ENCODE data around the gene ZNF492.
A peak's percentile ranks its signal among the peaks of the same experiment; 100 is the strongest.

The ZNF492 gene

GRCh38 chr19:22633706-22634449 lies at the start of gene ZNF492:
Gene ZNF492, plus strand, starts transcription at chr19:22634324. Its CDS starts 19,076 bp downstream, at chr19:22653400.
- peak in 55 of 56 donors; percentile 15 to 93 (median 81) for DNase-seq

DNA sequence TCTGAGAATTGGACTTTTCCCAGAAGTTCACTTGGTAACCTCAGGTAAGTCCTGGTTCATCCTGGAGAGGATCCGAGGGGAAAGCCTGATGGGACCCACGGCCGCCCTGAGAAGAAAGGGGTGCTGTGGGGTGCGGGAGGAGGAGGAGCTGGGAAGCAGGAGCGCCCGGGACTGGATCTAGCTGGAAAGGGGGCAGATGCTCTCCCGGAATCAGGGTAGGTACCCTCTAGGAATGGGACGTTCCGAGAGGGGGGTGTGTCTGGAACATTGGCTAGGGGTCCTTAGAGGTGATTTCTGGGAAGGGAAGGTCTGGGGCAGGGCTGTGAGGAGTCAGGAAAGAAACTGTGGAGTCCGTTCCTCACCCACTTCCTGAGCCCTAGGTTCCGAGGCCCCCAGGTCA lies 38.7 kb upstream of the ZNF492 start:
- DNase-seq: no peak

DNA sequence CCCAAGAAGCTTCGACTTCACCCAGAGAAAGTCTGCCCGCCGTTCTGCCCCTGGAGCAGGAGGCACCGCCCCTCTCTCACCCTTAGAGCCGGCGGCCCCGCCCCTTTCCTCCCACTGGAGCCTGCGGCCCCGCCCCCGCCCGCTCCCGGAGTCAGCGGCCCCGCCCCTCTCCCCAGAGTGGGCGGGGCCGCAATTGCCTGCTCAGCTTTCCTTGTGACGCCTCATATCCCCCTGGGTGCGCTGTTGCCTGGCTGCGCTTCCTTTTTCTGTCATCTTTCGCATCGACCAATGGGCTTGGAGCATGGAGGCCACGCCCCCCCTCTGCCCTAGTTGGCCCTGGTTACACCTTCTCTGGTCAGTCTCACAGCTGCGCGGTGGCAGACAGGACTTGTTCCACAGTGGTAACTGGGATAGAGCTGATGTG lies 38.2 kb upstream of the ZNF492 start:
- DNase-seq: peak in 12 of 56 donors; percentile 4 to 70 (median 30)

DNA sequence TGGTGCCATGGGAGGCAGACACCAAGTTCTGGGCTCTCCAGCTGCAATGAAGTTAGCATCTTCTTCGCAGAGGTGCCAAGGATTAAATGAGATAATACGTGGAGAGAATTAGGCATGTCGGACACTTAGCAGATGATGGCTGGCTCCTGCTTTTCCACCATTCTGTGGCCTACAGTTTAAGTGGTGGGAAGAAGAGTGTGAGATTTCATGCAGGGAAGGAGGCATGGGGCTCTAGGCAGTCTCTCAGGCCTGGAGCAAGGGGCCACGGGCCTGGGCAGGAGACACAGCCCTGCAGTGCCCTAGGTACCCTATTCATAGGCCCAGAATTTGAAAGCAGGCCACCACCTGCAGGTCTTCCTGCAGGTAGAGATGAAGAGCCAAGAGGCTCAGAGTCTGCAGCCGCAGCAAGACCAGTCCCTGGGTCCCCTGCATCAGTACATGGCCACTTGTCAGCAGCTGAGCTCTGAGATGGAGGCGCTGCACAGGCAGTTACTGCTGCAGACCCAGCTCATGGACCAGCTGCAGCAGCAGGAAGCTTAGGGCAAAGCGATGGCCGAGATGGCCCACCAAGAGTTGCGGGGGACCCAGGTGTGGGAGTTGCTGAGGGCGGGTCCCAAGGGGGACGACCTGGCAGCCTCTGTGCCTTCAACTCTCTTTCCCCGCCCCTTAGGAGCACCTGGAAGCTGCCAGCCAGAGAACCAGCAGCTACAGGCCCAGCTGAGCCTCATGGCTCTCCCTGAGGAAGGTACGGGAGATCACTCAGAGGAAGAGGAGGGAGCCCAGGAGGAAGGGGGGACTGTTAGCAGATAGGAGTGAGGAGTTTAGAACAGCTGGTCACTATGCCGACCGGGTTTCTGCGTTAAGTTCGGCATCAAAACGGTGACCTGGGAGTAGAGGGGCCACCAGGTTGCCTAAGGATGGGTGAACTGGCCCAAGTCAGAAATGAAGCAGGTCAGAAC lies 33.2 kb upstream of the ZNF492 start:
- DNase-seq: no peak

GRCh38 chr19:22601906-22602630 lies 32.1 kb upstream of the ZNF492 start:
- no peak for DNase-seq

DNA sequence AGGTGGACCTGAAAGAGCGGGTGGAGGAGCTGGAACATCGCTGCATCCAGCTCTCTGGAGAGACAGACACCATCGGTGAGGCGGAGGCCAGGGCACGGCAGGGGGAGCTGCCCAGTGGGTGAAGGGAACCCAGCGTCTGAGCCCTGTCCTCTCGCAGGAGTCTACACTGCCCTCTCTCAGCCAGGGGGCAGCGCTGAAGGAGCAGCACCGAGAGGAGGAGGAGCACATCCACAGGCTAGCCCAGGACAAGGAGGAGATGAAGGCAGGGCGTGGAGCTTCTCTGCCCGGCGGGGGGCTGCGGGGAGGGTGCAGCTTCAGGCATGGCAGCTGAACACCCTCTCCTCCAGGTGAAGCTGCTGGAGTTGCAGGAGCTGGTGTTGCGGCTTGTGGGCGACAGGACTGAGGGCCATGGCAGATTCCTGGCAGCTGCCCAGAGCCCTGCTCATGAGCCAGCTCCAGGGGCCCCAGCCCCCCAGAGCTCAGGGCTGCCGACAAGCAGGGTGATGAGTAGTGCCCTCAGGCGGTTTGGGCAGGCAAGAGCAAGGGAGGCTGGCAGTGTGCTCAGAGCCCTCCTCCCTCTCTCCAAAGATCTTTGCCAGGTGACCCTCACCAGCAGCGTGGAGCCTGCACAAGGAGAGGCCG lies 31.4 kb upstream of the ZNF492 start:
- no peak for DNase-seq

GRCh38 chr19:22603518-22604440 lies 30.3 kb upstream of the ZNF492 start:
- DNase-seq: no peak

DNA sequence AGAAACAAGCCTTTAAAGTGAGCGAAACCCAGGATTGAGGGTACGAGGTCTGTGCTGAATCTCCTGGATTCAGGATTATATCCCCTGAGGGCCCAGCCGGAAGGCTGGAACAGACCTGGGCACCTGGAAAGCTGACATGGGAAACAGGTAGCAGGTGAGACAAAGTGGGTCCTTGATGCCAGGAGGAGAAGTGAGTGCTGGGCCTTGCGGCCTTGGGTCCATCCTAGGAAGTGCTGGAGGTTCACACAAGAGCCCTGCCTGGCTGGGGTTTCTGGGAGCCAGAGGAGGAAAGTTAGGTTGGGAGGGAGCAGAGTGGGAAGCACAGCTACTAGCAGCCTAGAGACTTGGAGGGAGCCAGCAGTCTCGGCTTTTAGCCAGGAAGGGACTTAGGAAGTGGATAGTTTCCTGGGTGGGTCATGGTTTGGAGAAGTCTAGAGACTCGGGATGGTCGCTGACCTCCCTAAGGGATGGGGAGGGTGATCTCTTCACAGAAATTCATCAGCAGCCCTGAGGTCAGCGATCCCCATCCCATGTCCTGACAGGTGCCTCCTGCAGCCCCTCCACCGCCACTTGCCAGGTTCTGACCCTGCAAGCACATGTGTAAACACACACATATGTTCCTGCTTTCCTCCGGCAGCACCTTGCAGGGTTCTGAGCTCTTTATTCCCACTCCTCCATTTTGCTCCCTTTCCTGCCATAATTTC lies 29.4 kb upstream of the ZNF492 start:
- DNase-seq: no peak

- DNase-seq: no peak
Observed at GRCh38 chr19:22605275-22606211, 28.6 kb upstream of the ZNF492 start.

GRCh38 chr19:22606212-22606553 lies 27.9 kb upstream of the ZNF492 start:
- DNase-seq: no peak

DNA sequence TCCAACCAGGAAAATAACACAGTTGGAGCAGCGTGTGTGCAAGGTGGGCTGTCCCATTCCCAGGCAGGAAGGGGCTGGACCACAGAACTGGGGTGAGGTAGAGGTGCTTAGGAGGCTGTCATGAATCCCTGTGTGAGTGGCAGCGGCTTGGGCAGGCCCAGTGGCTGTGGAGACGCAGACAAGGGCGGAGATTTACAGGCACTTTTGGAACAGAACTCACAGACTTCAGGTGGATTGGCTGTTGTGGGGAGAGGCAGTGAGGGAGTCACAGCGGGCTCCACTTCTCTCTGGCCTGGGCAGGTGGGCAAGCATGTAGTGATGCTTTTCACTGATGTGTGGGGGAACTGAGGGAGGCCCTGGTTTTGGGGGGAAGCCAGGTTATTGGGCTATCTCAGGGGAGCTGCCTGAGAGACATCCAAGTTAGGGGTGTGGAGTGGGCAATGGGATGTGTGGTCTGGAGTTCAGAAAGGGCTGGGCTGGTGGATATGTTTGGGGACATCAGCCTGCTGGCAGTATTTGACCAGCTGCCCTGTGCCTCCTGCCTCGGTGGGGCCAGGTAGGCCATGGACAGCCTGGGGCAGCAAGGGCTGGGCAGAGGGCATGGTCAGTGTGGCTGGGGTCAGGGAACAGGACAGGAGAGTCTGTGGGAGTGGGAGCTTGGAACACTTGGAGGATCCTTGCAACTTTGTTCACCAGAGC lies 27.0 kb upstream of the ZNF492 start:
- DNase-seq: no peak

GRCh38 chr19:22607653-22608430 lies 26.3 kb upstream of the ZNF492 start:
- DNase-seq: no peak

DNA sequence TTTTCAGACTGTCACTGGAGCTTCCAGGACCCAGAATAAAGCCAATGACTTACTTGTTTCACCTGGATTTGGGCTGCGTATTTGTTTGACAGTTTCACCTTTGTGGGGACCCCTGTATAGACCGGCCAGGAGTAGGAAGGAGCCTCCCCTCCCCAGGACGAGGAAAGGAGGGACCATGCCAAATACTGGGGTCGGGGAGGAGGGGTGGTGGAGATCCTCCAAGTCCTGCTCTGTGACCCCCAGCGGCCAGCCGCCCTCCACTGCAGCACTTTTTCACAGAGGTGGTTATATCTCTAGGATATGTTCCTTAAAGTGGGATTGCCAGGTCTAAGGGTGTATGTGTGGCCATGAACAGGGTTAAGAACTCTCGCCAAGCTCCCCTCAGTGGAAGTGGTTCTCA lies 25.7 kb upstream of the ZNF492 start:
- no peak for DNase-seq

DNA sequence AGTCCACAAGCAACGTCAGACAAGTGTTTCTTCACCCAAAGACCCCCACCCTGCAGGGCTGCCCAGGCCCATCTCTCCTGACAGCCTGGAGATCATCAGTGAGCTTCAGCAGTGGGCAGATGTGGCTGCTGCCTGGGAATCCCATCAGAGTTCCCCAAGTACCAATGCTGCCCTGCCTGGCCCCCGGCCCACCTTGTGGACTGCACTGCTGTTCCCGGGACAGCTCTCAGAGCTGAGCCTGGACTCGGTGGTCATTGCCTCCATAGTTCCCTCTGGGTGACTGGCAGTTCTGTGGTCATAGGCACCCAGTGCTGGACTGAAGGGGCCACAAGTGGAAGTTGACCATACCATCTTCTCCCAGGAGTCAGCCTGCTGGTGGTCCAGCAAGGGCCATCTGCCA lies 24.5 kb upstream of the ZNF492 start:
- no peak for DNase-seq

DNA sequence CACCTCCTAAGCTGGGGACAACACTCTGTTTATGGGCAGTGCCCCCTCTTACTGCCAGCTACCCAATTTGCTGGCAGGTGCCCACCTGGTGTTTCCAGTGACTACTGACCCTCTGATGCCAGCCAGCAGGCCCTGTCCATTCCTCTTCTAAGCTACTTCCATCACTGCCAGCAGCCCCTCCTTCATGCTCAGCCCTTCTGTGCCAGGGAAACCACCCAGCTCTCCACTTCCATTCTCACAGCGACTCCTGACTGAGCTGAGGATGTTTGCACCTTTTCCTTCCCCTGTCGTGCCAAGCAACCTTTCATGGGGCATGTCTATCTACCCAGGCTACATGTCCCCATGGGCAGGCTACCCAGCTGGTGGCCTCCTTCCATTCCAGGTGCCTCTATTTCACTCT lies 24.0 kb upstream of the ZNF492 start:
- DNase-seq: no peak

DNA sequence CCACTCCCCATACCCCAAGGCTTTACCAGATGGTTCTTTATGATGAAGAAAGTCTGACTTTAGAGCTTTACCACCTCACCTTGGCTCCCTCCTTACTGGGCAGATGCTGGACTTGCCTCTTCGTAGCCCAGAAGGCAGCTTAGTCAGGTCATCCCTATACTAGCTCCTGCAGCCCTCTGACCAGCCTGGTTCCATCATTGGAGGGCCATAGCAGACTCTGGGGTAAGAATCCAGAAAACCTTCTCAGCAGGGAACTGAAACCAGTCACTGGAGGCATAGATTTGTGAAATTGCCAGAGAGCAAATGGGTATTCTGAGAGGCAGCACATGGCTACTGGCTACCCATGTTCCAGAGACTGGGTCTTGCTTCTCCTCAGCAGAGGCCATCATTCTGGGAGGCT lies 21.8 kb upstream of the ZNF492 start:
- no peak for DNase-seq

DNA sequence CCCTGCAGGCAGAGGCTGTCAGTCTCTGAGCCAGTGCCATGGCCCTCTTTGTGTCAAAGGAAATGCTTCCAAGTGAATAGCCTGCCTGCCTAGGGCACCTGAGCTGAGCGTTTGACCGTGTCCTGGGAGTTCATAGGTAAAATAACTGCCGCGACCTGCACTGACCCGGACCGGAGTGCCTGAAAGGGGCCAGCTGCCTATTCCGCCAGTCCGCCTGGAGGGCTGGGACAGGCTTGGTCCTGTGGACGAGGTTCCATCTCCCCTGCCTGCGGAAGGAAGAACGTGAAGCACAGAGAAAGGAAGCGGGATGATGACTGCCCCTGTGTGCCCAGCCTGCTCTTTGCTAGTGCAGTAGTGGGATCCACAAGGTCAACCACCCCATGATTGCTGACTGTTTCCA lies 17.5 kb upstream of the ZNF492 start:
- DNase-seq: no peak

Data from nucleus accumbens (tissue), 56 donors.